ENCODE measurements around the gene CD2AP. TPM values are rescaled to one million over a fixed set of nuclear protein-coding genes. Genes with fewer than 3 reads are reported as not detected.

CD2AP gene
- total RNA-seq, 1 experiment from 2014 or later, result 41.8 TPM

DNA sequence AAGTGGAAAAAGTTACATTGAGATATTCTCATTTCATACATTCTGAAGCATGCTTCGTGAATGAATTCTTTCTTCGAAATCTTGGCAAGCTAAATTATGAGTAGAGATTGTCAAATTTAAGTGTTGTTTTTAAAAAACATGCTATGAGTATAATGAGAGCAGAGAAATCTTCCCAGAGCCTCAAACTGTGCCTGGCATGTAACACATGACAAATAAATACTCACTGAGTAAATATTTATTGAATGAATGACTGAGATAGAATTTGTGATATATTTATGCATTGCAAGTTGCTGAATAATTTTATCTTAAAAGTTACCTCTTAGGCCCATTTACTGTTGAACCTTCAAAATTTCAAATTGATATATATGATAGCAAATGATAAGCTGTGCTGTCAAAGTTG lies 24.7 kb upstream of the CD2AP start:
- TF ChIP-seq, protein P1, sequence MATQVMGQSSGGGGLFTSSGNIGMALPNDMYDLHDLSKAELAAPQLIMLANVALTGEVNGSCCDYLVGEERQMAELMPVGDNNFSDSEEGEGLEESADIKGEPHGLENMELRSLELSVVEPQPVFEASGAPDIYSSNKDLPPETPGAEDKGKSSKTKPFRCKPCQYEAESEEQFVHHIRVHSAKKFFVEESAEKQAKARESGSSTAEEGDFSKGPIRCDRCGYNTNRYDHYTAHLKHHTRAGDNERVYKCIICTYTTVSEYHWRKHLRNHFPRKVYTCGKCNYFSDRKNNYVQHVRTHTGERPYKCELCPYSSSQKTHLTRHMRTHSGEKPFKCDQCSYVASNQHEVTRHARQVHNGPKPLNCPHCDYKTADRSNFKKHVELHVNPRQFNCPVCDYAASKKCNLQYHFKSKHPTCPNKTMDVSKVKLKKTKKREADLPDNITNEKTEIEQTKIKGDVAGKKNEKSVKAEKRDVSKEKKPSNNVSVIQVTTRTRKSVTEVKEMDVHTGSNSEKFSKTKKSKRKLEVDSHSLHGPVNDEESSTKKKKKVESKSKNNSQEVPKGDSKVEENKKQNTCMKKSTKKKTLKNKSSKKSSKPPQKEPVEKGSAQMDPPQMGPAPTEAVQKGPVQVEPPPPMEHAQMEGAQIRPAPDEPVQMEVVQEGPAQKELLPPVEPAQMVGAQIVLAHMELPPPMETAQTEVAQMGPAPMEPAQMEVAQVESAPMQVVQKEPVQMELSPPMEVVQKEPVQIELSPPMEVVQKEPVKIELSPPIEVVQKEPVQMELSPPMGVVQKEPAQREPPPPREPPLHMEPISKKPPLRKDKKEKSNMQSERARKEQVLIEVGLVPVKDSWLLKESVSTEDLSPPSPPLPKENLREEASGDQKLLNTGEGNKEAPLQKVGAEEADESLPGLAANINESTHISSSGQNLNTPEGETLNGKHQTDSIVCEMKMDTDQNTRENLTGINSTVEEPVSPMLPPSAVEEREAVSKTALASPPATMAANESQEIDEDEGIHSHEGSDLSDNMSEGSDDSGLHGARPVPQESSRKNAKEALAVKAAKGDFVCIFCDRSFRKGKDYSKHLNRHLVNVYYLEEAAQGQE (IDR thresholded peaks at IDR 0.05; ENCODE audit: insufficient read depth in 1 of 2, low read depth in 2 of 2, low read length in 1 of 2), result no peak
- TF ChIP-seq, protein P2, sequence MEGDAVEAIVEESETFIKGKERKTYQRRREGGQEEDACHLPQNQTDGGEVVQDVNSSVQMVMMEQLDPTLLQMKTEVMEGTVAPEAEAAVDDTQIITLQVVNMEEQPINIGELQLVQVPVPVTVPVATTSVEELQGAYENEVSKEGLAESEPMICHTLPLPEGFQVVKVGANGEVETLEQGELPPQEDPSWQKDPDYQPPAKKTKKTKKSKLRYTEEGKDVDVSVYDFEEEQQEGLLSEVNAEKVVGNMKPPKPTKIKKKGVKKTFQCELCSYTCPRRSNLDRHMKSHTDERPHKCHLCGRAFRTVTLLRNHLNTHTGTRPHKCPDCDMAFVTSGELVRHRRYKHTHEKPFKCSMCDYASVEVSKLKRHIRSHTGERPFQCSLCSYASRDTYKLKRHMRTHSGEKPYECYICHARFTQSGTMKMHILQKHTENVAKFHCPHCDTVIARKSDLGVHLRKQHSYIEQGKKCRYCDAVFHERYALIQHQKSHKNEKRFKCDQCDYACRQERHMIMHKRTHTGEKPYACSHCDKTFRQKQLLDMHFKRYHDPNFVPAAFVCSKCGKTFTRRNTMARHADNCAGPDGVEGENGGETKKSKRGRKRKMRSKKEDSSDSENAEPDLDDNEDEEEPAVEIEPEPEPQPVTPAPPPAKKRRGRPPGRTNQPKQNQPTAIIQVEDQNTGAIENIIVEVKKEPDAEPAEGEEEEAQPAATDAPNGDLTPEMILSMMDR (IDR thresholded peaks at IDR 0.05), result no peak
- TF ChIP-seq TCF7L2 (IDR thresholded peaks at IDR 0.05; ENCODE audit: low read depth, low read length) (no peak), SIN3A (IDR thresholded peaks at IDR 0.05; ENCODE audit: borderline replicate concordance, insufficient read depth, low read depth, low read length) (no peak), POLR2AphosphoS5 (IDR thresholded peaks at IDR 0.05; ENCODE audit: low read depth, low read length) (no peak)
- Histone ChIP-seq H3K27ac (ENCODE audit: low read length) (no peak overlapping the region), H3K27me3 (ENCODE audit: control insufficient read depth, insufficient read depth, low read length) (no peaks in the 10 kb centered on the region), H3K4me3 (ENCODE audit: low read depth in 2 of 2, low read length in 2 of 2) (no peak overlapping the region), H3K36me3 (ENCODE audit: control insufficient read depth, insufficient read depth, low read length) (no peaks in the 10 kb centered on the region), H3K4me1 (ENCODE audit: control insufficient read depth, insufficient read depth, low read length) (no peaks in the 10 kb centered on the region), H3K9me3 (ENCODE audit: control insufficient read depth, insufficient read depth, low read depth, low read length) (no peaks in the 10 kb centered on the region)
- CTCF ChIA-PET, result no interaction called here
- intact Hi-C loops (cut with micrococcal nuclease; ENCODE audit: unreplicated experiment) (no loop called here), in situ Hi-C loops (cut with HindIII; ENCODE audit: low pct_unique_long_range_greater_than_20kb, low sequenced_read_pairs) (no loop called here)
- ATAC-seq (no peak), DNase-seq (ENCODE audit: low read depth, low spot score) (no peak)
- POLR2A ChIA-PET, result no interaction called here
- BruUV-seq (replicated peaks), result no TSS peak

DNA sequence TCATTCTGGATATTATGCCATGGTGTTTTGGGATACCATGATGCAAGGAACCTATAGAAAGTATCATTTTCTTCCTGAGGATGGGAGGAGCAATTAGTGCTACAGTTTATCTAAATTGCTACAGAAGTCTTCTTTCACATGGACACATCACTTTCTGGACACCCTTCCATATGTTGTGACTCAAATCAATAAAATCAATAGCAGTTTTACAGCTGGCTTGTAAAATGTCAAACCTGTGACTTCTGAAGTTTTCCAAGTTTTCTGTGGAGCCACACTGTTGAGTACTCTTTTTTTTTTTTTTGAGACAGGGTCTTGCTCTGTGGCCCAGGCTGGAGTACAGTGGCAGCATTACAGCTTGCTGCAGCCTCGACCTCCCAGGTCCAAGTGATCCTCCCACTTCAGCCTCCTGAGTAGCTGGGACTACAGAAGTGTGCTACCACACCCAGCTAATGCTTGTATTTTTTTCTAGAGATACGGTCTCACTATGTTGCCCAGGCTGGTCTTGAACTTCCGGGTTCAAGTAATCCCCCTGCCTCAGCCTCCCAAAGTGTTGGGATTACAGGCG lies 24.1 kb upstream of the CD2AP start:
- H3K27ac ChIP-seq (ENCODE audit: low read length), result no peak overlapping the region
- DNase-seq (ENCODE audit: low read depth, low spot score) (no peak), ATAC-seq (no peak)
- H3K27me3 ChIP-seq (ENCODE audit: control insufficient read depth, insufficient read depth, low read length), result no peaks in the 10 kb centered on the region; the same call in 1 of the 2 replicates
- H3K4me3 ChIP-seq (ENCODE audit: low read depth in 2 of 2, low read length in 2 of 2), result no peak overlapping the region
- no peaks in the 10 kb centered on the region for H3K9me3 ChIP-seq (ENCODE audit: control insufficient read depth, insufficient read depth, low read depth, low read length)
- no TSS peak for BruUV-seq (replicated peaks)
- ChIA-PET CTCF (no interaction called here), POLR2A (no interaction called here)
- in situ Hi-C loops (cut with HindIII; ENCODE audit: low pct_unique_long_range_greater_than_20kb, low sequenced_read_pairs), result no loop called here
- TF ChIP-seq SIN3A (IDR thresholded peaks at IDR 0.05; ENCODE audit: borderline replicate concordance, insufficient read depth, low read depth, low read length) (no peak), TCF7L2 (IDR thresholded peaks at IDR 0.05; ENCODE audit: low read depth, low read length) (no peak), POLR2AphosphoS5 (IDR thresholded peaks at IDR 0.05; ENCODE audit: low read depth, low read length) (no peak)
- TF ChIP-seq, protein P1 (IDR thresholded peaks at IDR 0.05; ENCODE audit: insufficient read depth in 1 of 2, low read depth in 2 of 2, low read length in 1 of 2), result no peak
- TF ChIP-seq, protein P2 (IDR thresholded peaks at IDR 0.05), result no peak
- intact Hi-C loops (cut with micrococcal nuclease; ENCODE audit: unreplicated experiment), result no loop called here
- no peaks in the 10 kb centered on the region for H3K36me3 ChIP-seq (ENCODE audit: control insufficient read depth, insufficient read depth, low read length)
- H3K4me1 ChIP-seq (ENCODE audit: control insufficient read depth, insufficient read depth, low read length), result no peaks in the 10 kb centered on the region

All from Panc1 (cell line).